Neural cell (in vitro differentiated cells): ENCODE measurements around the gene TBC1D3K.

Experiments
- CTCF ChIP-seq: fragments of 450-650 bp; IDR thresholded peaks from 2 replicates; pipeline ENCODE4 v1.5.1; 2014; ENCODE audit warnings: antibody characterized with exemption, mild to moderate bottlenecking, moderate library complexity; ENCODE audit not compliant: poor library complexity, severe bottlenecking
- EZH2 ChIP-seq: fragments of 200-600, 300-800 bp; shearing (Covaris generic), sonication (generic); IDR thresholded peaks from 2 replicates; pipeline ENCODE4 v1.6.1; 2014; ENCODE audit warnings: antibody characterized with exemption, low read length, borderline replicate concordance, mild to moderate bottlenecking; ENCODE audit not compliant: insufficient read depth, poor library complexity, severe bottlenecking

- no peak for TF ChIP-seq CTCF
- TF ChIP-seq EZH2 = no peak
Measured at GRCh38 chr17:37885136-37885535, 39.1 kb upstream of the TBC1D3K start.
